Neural cell (in vitro differentiated cells): Measurements from ENCODE around the gene SNAPC5. TPM values are rescaled to one million over a fixed set of nuclear protein-coding genes. Genes with fewer than 3 reads are reported as not detected.

ENCODE experiments used
- H2AFZ ChIP-seq: fragments of 200-600, 300-800 bp; sonication (generic), shearing (Covaris generic); 2 replicates; pipeline ENCODE4 v1.6.0; 2014; ENCODE audit warnings: low read depth, mild to moderate bottlenecking, antibody characterized with exemption, low read length, moderate library complexity
- H3F3A ChIP-seq: fragments of 200-600 bp; shearing (Covaris generic); 2 replicates; pipeline ENCODE4 v1.6.1; 2016; ENCODE audit warnings: mild to moderate bottlenecking, moderate library complexity, mixed read lengths, antibody characterized with exemption, low read length; ENCODE audit not compliant: insufficient read depth, poor library complexity, severe bottlenecking
- H3K27ac ChIP-seq: fragments of 200-600, 300-800 bp; sonication (generic), shearing (Covaris generic); 2 replicates; pipeline ENCODE4 v1.5.1; 2014; ENCODE audit warnings: mild to moderate bottlenecking, low read length, moderate library complexity
- H3K27me3 ChIP-seq: fragments of 300-800, 200-600 bp; sonication (generic), shearing (Covaris generic); 2 replicates; pipeline ENCODE4 v1.6.0; 2014; ENCODE audit warnings: mild to moderate bottlenecking, low read depth, low read length, moderate library complexity; ENCODE audit not compliant: insufficient read depth
- H3K36me3 ChIP-seq: fragments of 300-800, 200-600 bp; sonication (generic), shearing (Covaris generic); 2 replicates; pipeline ENCODE4 v1.5.1; 2014; ENCODE audit warnings: mild to moderate bottlenecking, antibody characterized with exemption, low read length, moderate library complexity; ENCODE audit not compliant: insufficient read depth
- H3K4me2 ChIP-seq: fragments of 300-800, 200-600 bp; sonication (generic), shearing (Covaris generic); 2 replicates; pipeline ENCODE4 v1.6.0; 2014; ENCODE audit warnings: mild to moderate bottlenecking, low read length
- H3K4me3 ChIP-seq: fragments of 300-800, 200-600 bp; sonication (generic), shearing (Covaris generic); 2 replicates; pipeline ENCODE4 v1.5.1; 2014; ENCODE audit warnings: mild to moderate bottlenecking, low read length, moderate library complexity
- H3K79me2 ChIP-seq: fragments of 200-600 bp; shearing (Covaris generic); replicated peaks from 2 replicates; pipeline ENCODE4 v1.6.0; 2014; ENCODE audit warnings: mild to moderate bottlenecking, low read length, moderate library complexity; ENCODE audit not compliant: insufficient read depth
- H3K9ac ChIP-seq: fragments of 300-800, 200-600 bp; sonication (generic), shearing (Covaris generic); 2 replicates; pipeline ENCODE4 v1.6.1; 2016; ENCODE audit warnings: mild to moderate bottlenecking, low read length, mixed read lengths
- H3K9me2 ChIP-seq: fragments of 200-600 bp; shearing (Covaris generic); 2 replicates; pipeline ENCODE4 v1.6.1; 2016; ENCODE audit warnings: mild to moderate bottlenecking, low read length, mixed read lengths; ENCODE audit not compliant: insufficient read depth
- H3K9me3 ChIP-seq: fragments of 200-600, 300-800 bp; sonication (generic), shearing (Covaris generic); 2 replicates; pipeline ENCODE4 v1.6.1; 2016; ENCODE audit warnings: mild to moderate bottlenecking, mixed run types, low read length, moderate library complexity, mixed read lengths
- H4K20me1 ChIP-seq: fragments of 200-600 bp; shearing (Covaris generic); 2 replicates; pipeline ENCODE4 v1.6.1; 2016; ENCODE audit warnings: mild to moderate bottlenecking, mixed run types; ENCODE audit not compliant: insufficient read depth
- EP300 ChIP-seq: fragments of 450-650 bp; conservative IDR thresholded peaks from 2 replicates; pipeline ENCODE4 v1.6.1; 2014; ENCODE audit warnings: antibody characterized with exemption, mild to moderate bottlenecking, moderate library complexity; ENCODE audit not compliant: poor library complexity, severe bottlenecking
- EZH2 ChIP-seq: fragments of 200-600, 300-800 bp; shearing (Covaris generic), sonication (generic); IDR thresholded peaks from 2 replicates; pipeline ENCODE4 v1.6.1; 2014; ENCODE audit warnings: antibody characterized with exemption, low read length, borderline replicate concordance, mild to moderate bottlenecking; ENCODE audit not compliant: insufficient read depth, poor library complexity, severe bottlenecking
- MXI1 ChIP-seq: fragments of 450-650 bp; conservative IDR thresholded peaks from 2 replicates; pipeline ENCODE4 v1.6.1; 2014; ENCODE audit warnings: antibody characterized with exemption, mild to moderate bottlenecking; ENCODE audit not compliant: poor library complexity, severe bottlenecking
- POLR2AphosphoS5 ChIP-seq: IDR thresholded peaks from 2 replicates; pipeline ENCODE4 v1.6.1; 2012
- RAD21 ChIP-seq: fragments of 450-650 bp; conservative IDR thresholded peaks from 2 replicates; pipeline ENCODE4 v1.6.1; 2014; ENCODE audit warnings: antibody characterized with exemption, mild to moderate bottlenecking, moderate library complexity
- SMC3 ChIP-seq: fragments of 450-650 bp; conservative IDR thresholded peaks from 2 replicates; pipeline ENCODE4 v1.6.1; 2014; ENCODE audit warnings: antibody characterized with exemption, mild to moderate bottlenecking, moderate library complexity; ENCODE audit not compliant: poor library complexity
- TAF1 ChIP-seq: IDR thresholded peaks from 2 replicates; pipeline ENCODE4 v1.6.1; 2012; ENCODE audit warnings: low read depth
- polyA plus RNA-seq: library from polyadenylated mRNA; depleted of rRNA; stranded (reverse); fragments of >200 nt; gene quantifications from 2 replicates; pipeline ENCODE4 v1.2.3, GENCODE V29; 2014
- TF ChIP-seq, protein P1 (sequence below): fragments of 450-650 bp; IDR thresholded peaks from 2 replicates; pipeline ENCODE4 v1.5.1; 2014; ENCODE audit warnings: antibody characterized with exemption, mild to moderate bottlenecking, moderate library complexity; ENCODE audit not compliant: poor library complexity, severe bottlenecking
- TF ChIP-seq, protein P2 (sequence below): IDR thresholded peaks from 2 replicates; pipeline ENCODE4 v1.6.1; 2012; ENCODE audit warnings: borderline replicate concordance

The SNAPC5 gene
- polyA plus RNA-seq, 1 donor from 2014 or later: 62.3 TPM

DNA sequence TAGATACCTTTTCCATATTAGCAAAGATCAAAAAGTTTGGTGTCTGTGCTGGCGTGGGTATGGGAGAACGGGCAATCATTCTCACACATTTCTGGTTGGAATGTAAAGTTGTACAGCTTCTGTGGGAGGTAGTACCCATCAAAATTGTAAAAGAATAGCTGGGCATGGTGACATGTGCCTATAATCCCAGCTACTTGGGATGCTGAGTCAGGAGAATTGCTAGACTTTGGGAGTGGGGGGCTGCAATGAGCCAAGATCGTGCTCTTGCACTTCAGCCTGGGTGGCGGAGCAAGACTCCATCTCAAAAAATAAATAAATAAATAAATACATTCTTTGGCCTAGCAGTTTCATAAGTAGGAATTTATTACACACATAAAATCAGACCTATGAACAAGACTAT is 45.3 kb upstream of the SNAPC5 start:
- TF ChIP-seq, protein P1, sequence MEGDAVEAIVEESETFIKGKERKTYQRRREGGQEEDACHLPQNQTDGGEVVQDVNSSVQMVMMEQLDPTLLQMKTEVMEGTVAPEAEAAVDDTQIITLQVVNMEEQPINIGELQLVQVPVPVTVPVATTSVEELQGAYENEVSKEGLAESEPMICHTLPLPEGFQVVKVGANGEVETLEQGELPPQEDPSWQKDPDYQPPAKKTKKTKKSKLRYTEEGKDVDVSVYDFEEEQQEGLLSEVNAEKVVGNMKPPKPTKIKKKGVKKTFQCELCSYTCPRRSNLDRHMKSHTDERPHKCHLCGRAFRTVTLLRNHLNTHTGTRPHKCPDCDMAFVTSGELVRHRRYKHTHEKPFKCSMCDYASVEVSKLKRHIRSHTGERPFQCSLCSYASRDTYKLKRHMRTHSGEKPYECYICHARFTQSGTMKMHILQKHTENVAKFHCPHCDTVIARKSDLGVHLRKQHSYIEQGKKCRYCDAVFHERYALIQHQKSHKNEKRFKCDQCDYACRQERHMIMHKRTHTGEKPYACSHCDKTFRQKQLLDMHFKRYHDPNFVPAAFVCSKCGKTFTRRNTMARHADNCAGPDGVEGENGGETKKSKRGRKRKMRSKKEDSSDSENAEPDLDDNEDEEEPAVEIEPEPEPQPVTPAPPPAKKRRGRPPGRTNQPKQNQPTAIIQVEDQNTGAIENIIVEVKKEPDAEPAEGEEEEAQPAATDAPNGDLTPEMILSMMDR: no peak
- no peak for TF ChIP-seq EP300
- Histone ChIP-seq H3K79me2 (no peaks in the 10 kb centered on the region), H3K27me3 (no peaks in the 10 kb centered on the region), H3K9ac (no peak overlapping the region), H3K4me3 (no peak overlapping the region), H3K9me2 (no peaks in the 10 kb centered on the region), H3K27ac (no peak overlapping the region), H4K20me1 (no peaks in the 10 kb centered on the region), H3K4me2 (no peak overlapping the region), H2AFZ (no peak overlapping the region), H3K36me3 (no peaks in the 10 kb centered on the region), H3K9me3 (no peaks in the 10 kb centered on the region), H3F3A (no peaks in the 10 kb centered on the region)

- Histone ChIP-seq H3F3A (no peaks in the 10 kb centered on the region), H3K4me3 (no peak overlapping the region), H3K36me3 (no peaks in the 10 kb centered on the region), H3K27ac (no peak overlapping the region), H3K9ac (no peak overlapping the region), H3K9me3 (no peaks in the 10 kb centered on the region), H4K20me1 (no peaks in the 10 kb centered on the region), H3K79me2 (no peaks in the 10 kb centered on the region), H3K4me2 (no peak overlapping the region), H3K9me2 (no peaks in the 10 kb centered on the region), H3K27me3 (no peaks in the 10 kb centered on the region), H2AFZ (no peak overlapping the region)
- no peak for TF ChIP-seq TAF1
Measured at GRCh38 chr15:66535056-66535455, 37.5 kb upstream of the SNAPC5 start.

DNA sequence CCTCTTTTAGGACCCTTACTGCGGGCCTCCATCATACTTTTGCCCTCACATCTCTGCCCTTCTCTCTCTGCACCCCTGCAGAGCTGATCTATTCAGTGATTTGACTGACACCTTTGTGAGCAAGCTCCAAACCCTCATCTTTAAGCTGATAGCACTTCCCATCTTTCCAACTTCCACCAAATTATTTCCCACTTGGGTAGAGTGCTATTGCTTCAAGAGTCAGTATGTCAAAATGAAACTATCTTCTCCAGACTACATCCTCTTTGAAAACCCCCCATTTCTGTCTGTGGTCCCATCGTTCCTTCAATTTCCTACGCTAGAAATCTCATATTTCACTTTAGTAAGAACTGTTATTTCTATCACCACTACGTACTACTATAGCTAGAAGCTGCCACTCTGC is 27.3 kb upstream of the SNAPC5 start:
- H3K9me2 ChIP-seq: no peaks in the 10 kb centered on the region

More for the DNA sequence above, 27.3 kb upstream of the SNAPC5 start:
- no peak overlapping the region for H3K4me2 ChIP-seq
- H3K27ac ChIP-seq: no peak overlapping the region
- H2AFZ ChIP-seq: no peak overlapping the region
- H3K9ac ChIP-seq: no peak overlapping the region
- no peaks in the 10 kb centered on the region for H3K79me2 ChIP-seq
- no peaks in the 10 kb centered on the region for H3F3A ChIP-seq
- H4K20me1 ChIP-seq: no peaks in the 10 kb centered on the region
- no peaks in the 10 kb centered on the region for H3K9me3 ChIP-seq
- no peak for TF ChIP-seq MXI1
- no peak for TF ChIP-seq EP300
- TF ChIP-seq, protein P2, sequence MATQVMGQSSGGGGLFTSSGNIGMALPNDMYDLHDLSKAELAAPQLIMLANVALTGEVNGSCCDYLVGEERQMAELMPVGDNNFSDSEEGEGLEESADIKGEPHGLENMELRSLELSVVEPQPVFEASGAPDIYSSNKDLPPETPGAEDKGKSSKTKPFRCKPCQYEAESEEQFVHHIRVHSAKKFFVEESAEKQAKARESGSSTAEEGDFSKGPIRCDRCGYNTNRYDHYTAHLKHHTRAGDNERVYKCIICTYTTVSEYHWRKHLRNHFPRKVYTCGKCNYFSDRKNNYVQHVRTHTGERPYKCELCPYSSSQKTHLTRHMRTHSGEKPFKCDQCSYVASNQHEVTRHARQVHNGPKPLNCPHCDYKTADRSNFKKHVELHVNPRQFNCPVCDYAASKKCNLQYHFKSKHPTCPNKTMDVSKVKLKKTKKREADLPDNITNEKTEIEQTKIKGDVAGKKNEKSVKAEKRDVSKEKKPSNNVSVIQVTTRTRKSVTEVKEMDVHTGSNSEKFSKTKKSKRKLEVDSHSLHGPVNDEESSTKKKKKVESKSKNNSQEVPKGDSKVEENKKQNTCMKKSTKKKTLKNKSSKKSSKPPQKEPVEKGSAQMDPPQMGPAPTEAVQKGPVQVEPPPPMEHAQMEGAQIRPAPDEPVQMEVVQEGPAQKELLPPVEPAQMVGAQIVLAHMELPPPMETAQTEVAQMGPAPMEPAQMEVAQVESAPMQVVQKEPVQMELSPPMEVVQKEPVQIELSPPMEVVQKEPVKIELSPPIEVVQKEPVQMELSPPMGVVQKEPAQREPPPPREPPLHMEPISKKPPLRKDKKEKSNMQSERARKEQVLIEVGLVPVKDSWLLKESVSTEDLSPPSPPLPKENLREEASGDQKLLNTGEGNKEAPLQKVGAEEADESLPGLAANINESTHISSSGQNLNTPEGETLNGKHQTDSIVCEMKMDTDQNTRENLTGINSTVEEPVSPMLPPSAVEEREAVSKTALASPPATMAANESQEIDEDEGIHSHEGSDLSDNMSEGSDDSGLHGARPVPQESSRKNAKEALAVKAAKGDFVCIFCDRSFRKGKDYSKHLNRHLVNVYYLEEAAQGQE: no peak
- TF ChIP-seq EZH2: no peak
- TF ChIP-seq, protein P1: no peak
- no peak for TF ChIP-seq RAD21
- TF ChIP-seq SMC3: no peak
- no peak for TF ChIP-seq TAF1
- no peak for TF ChIP-seq POLR2AphosphoS5
- H3K27me3 ChIP-seq: no peaks in the 10 kb centered on the region
- no peak overlapping the region for H3K4me3 ChIP-seq
- H3K36me3 ChIP-seq: peaks cover 12% of the 10 kb centered on the region
